Vagina (tissue), 2 donors: ENCODE results near the gene CHST12.
"Not testable (repeated sequence)": the region's sequence is repeated elsewhere in the genome, so short reads cannot be mapped to it uniquely, and the experiment has no call there.

Source experiments
- CTCF ChIP-seq, 3 experiments: fragments of 450-650 bp in 2 of 3; fragments of 200-600 bp in 1 of 3; sonication (generic) in 1 of 3; IDR thresholded peaks; one replicate each; pipeline ENCODE4 v1.5.1; 2017 to 2019; ENCODE audit warnings: antibody characterized with exemption in 3 of 3, mild to moderate bottlenecking in 2 of 3, moderate library complexity in 2 of 3
- POLR2A ChIP-seq, 2 donors: fragments of 450-650 bp; IDR thresholded peaks; one replicate each; pipeline ENCODE4 v1.6.1; 2017; ENCODE audit warnings: antibody characterized with exemption in 2 of 2, mild to moderate bottlenecking in 2 of 2, moderate library complexity in 2 of 2
- POLR2AphosphoS5 ChIP-seq, 2 donors: sonication (generic); formaldehyde crosslinking; IDR thresholded peaks; one replicate each; pipeline ENCODE4 v1.9.0; 2017; ENCODE audit warnings: antibody characterized with exemption in 2 of 2, mild to moderate bottlenecking in 2 of 2, low read depth in 1 of 2; ENCODE audit not compliant: insufficient read depth in 1 of 2

- not testable (repeated sequence) for TF ChIP-seq CTCF (IDR thresholded peaks at IDR 0.05); POLR2A (IDR thresholded peaks at IDR 0.05); POLR2AphosphoS5 (IDR thresholded peaks at IDR 0.05; ENCODE audit: insufficient read depth in 1 of 2, low read depth in 1 of 2)
These were observed 25.9 kb upstream of the CHST12 start for GRCh38 chr7:2377492-2377891.
